H1 (cell line): ENCODE measurements around the gene LIN28B.

Experiments
- ATF3 ChIP-seq: IDR thresholded peaks from 2 replicates; pipeline ENCODE4 v1.6.1; 2011; ENCODE audit warnings: low read depth, mild to moderate bottlenecking, low read length; ENCODE audit not compliant: insufficient read depth
- CBX5 ChIP-seq: fragments of 300-800, 300-1000 bp; sonication (generic); IDR thresholded peaks from 2 replicates; pipeline ENCODE4 v1.7.1; 2016; ENCODE audit warnings: antibody characterized with exemption, low read length, low read depth
- CTCF ChIP-seq, 3 experiments: IDR thresholded peaks; 1 replicate in 2 of 3; 2 replicates in 1 of 3; pipeline versions ENCODE4 v1.5.1 to v1.6.1; 2011; ENCODE audit warnings: low read length in 3 of 3, mild to moderate bottlenecking in 3 of 3, inconsistent platforms in 2 of 3, low read depth in 1 of 3, moderate library complexity in 1 of 3; ENCODE audit not compliant: insufficient read depth in 1 of 3; ENCODE audit errors: control extremely low read depth in 1 of 3
- JUND ChIP-seq: IDR thresholded peaks from 2 replicates; pipeline ENCODE4 v1.6.1; 2011; ENCODE audit warnings: mild to moderate bottlenecking, improper control_type of control experiment, low read length
- KDM1A ChIP-seq: fragments of 200-600, 300-600 bp; sonication (generic); IDR thresholded peaks from 2 replicates; pipeline ENCODE4 v1.7.1; 2016; ENCODE audit warnings: mild to moderate bottlenecking, low read length, borderline replicate concordance
- POLR2AphosphoS5 ChIP-seq: IDR thresholded peaks from 2 replicates; pipeline ENCODE4 v1.6.1; 2011; ENCODE audit warnings: low read depth, low read length
- POU5F1 ChIP-seq: IDR thresholded peaks from 2 replicates; pipeline ENCODE4 v1.6.1; 2011; ENCODE audit warnings: low read depth, mild to moderate bottlenecking, low read length, moderate library complexity
- TAF1 ChIP-seq: IDR thresholded peaks from 2 replicates; pipeline ENCODE4 v1.6.1; 2011; ENCODE audit warnings: mild to moderate bottlenecking, low read depth, low read length

- TF ChIP-seq TAF1, result no peak
- no peak for TF ChIP-seq ATF3
- no peak for TF ChIP-seq POLR2AphosphoS5
- TF ChIP-seq CTCF (IDR thresholded peaks at IDR 0.05; ENCODE audit: control extremely low read depth in 1 of 3, insufficient read depth in 1 of 3, low read depth in 1 of 3, low read length in 3 of 3), result no peak
- TF ChIP-seq POU5F1, result no peak
- TF ChIP-seq JUND, result no peak
- TF ChIP-seq KDM1A, result no peak
- no peak for TF ChIP-seq CBX5
Observed at GRCh38 chr6:105014954-105015353, 58.0 kb downstream of the LIN28B start.
